H9 (cell line): ENCODE results near the gene SPATA31E1. TPM values are rescaled to one million over a fixed set of nuclear protein-coding genes. Genes with fewer than 3 reads are reported as not detected.

ENCODE experiments used
- DNase-seq: peaks from one replicate; pipeline ENCODE4 v3.0.0-alpha.2; 2017
- H2AFZ ChIP-seq: one replicate; pipeline ENCODE4 v1.6.1; 2013; ENCODE audit warnings: mild to moderate bottlenecking, low read length, control low read depth, moderate library complexity
- H2AK5ac ChIP-seq: 2 replicates; pipeline ENCODE4 v1.6.1; 2013; ENCODE audit warnings: low read length, control low read depth, mixed read lengths; ENCODE audit not compliant: insufficient read length
- H2BK120ac ChIP-seq: one replicate; pipeline ENCODE4 v1.6.1; 2013; ENCODE audit warnings: low read depth, mild to moderate bottlenecking, low read length, control low read depth, inconsistent platforms; ENCODE audit not compliant: poor library complexity, severe bottlenecking
- H2BK12ac ChIP-seq: 2 replicates; pipeline ENCODE4 v1.6.1; 2013; ENCODE audit warnings: low read length, control low read depth, mixed read lengths, low read depth; ENCODE audit not compliant: insufficient read length
- H2BK15ac ChIP-seq: 2 replicates; pipeline ENCODE4 v1.6.1; 2013; ENCODE audit warnings: low read depth, low read length, control low read depth
- H2BK20ac ChIP-seq: one replicate; pipeline ENCODE4 v1.6.1; 2013; ENCODE audit warnings: low read depth, mild to moderate bottlenecking, low read length, control low read depth, inconsistent platforms; ENCODE audit not compliant: poor library complexity, severe bottlenecking
- H2BK5ac ChIP-seq: 2 replicates; pipeline ENCODE4 v1.6.1; 2013; ENCODE audit warnings: low read length, control low read depth, mixed read lengths; ENCODE audit not compliant: insufficient read length
- H3K14ac ChIP-seq: 2 replicates; pipeline ENCODE4 v1.6.1; 2013; ENCODE audit warnings: low read length, control low read depth; ENCODE audit not compliant: insufficient read depth
- H3K18ac ChIP-seq: 2 replicates; pipeline ENCODE4 v1.6.1; 2013; ENCODE audit warnings: low read depth, mild to moderate bottlenecking, mixed read lengths, low read length, control low read depth; ENCODE audit not compliant: insufficient read length
- H3K23ac ChIP-seq: 2 replicates; pipeline ENCODE4 v1.6.1; 2013; ENCODE audit warnings: low read length, control low read depth, mixed read lengths, low read depth; ENCODE audit not compliant: insufficient read length
- H3K23me2 ChIP-seq: 2 replicates; pipeline ENCODE4 v1.6.1; 2013; ENCODE audit warnings: low read depth, mild to moderate bottlenecking, mixed read lengths, low read length, control low read depth; ENCODE audit not compliant: insufficient read length, poor library complexity, severe bottlenecking
- H3K27ac ChIP-seq: 2 replicates; pipeline ENCODE4 v1.5.1; 2013; ENCODE audit warnings: low read length, control low read depth, mixed read lengths, low read depth; ENCODE audit not compliant: insufficient read length
- H3K27me3 ChIP-seq: 2 replicates; pipeline ENCODE4 v1.6.1; 2013; ENCODE audit warnings: low read length, control low read depth, inconsistent platforms; ENCODE audit not compliant: insufficient read depth
- H3K4ac ChIP-seq: 2 replicates; pipeline ENCODE4 v1.6.1; 2013; ENCODE audit warnings: low read depth, mild to moderate bottlenecking, control low read depth, inconsistent platforms, low read length, moderate library complexity
- H3K4me1 ChIP-seq: 2 replicates; pipeline ENCODE4 v1.6.1; 2013; ENCODE audit warnings: low read length, control low read depth, inconsistent platforms; ENCODE audit not compliant: insufficient read depth
- H3K4me2 ChIP-seq: 2 replicates; pipeline ENCODE4 v1.6.1; 2013; ENCODE audit warnings: low read length, control low read depth, mixed read lengths; ENCODE audit not compliant: insufficient read length, insufficient read depth
- H3K56ac ChIP-seq: 2 replicates; pipeline ENCODE4 v1.6.1; 2013; ENCODE audit warnings: low read depth, mild to moderate bottlenecking, mixed read lengths, low read length, control low read depth; ENCODE audit not compliant: insufficient read length
- H3K79me1 ChIP-seq: 2 replicates; pipeline ENCODE4 v1.6.1; 2013; ENCODE audit warnings: low read depth, mild to moderate bottlenecking, moderate library complexity, low read length, control low read depth, inconsistent platforms; ENCODE audit not compliant: insufficient read depth, poor library complexity, severe bottlenecking
- H3K79me2 ChIP-seq: 2 replicates; pipeline ENCODE4 v1.6.1; 2013; ENCODE audit warnings: low read length, control low read depth, inconsistent platforms; ENCODE audit not compliant: insufficient read depth
- H3K9ac ChIP-seq: 2 replicates; pipeline ENCODE4 v1.6.1; 2013; ENCODE audit warnings: low read length, control low read depth, mixed read lengths; ENCODE audit not compliant: insufficient read length; ENCODE audit errors: extremely low read depth
- H3K9me3 ChIP-seq: one replicate; pipeline ENCODE4 v1.6.1; 2013; ENCODE audit warnings: low read depth, low read length, inconsistent platforms; ENCODE audit not compliant: control insufficient read depth
- H3T11ph ChIP-seq: one replicate; pipeline ENCODE4 v1.6.1; 2013; ENCODE audit warnings: mild to moderate bottlenecking, low read length, control low read depth, inconsistent platforms
- H4K20me1 ChIP-seq: one replicate; pipeline ENCODE4 v1.6.1; 2013; ENCODE audit not compliant: control insufficient read depth, insufficient read length, insufficient read depth
- H4K5ac ChIP-seq: 2 replicates; pipeline ENCODE4 v1.6.1; 2013; ENCODE audit warnings: low read depth, mild to moderate bottlenecking, mixed read lengths, low read length, control low read depth; ENCODE audit not compliant: insufficient read length
- H4K8ac ChIP-seq: replicated peaks from 2 replicates; pipeline ENCODE4 v1.6.1; 2013; ENCODE audit warnings: low read length, control low read depth, mixed read lengths, low read depth; ENCODE audit not compliant: insufficient read length
- H4K91ac ChIP-seq: 2 replicates; pipeline ENCODE4 v1.6.1; 2013; ENCODE audit warnings: low read depth, mild to moderate bottlenecking, moderate library complexity, mixed read lengths, low read length, control low read depth; ENCODE audit not compliant: insufficient read length
- H3K27ac Mint-ChIP-seq, 3 experiments: 2 replicates in 2 of 3; 3 replicates in 1 of 3; pipeline ENCODE4 v1.8.0; 2020 to 2021; ENCODE audit warnings: mixed read lengths in 3 of 3, mild to moderate bottlenecking in 1 of 3, moderate library complexity in 1 of 3
- H3K27me3 Mint-ChIP-seq: 2 replicates; pipeline ENCODE4 v1.8.0; 2021; ENCODE audit warnings: low read depth, mild to moderate bottlenecking, moderate library complexity, mixed read lengths
- H3K36me3 Mint-ChIP-seq, 3 experiments: 2 replicates in 2 of 3; 3 replicates in 1 of 3; pipeline ENCODE4 v1.8.0; 2020 to 2021; ENCODE audit warnings: low read depth in 3 of 3, mixed read lengths in 3 of 3; ENCODE audit not compliant: insufficient read depth in 1 of 3
- H3K4me1 Mint-ChIP-seq, 2 experiments: 2 replicates each; pipeline ENCODE4 v1.8.0; 2020; ENCODE audit warnings: mixed read lengths in 2 of 2
- H3K4me3 Mint-ChIP-seq, 2 experiments: 2 replicates in 1 of 2; 3 replicates in 1 of 2; pipeline ENCODE4 v1.8.0; 2020 to 2021; ENCODE audit warnings: mild to moderate bottlenecking in 2 of 2, mixed read lengths in 2 of 2, moderate library complexity in 1 of 2
- H3K9me3 Mint-ChIP-seq, 2 experiments: 2 replicates in 1 of 2; 3 replicates in 1 of 2; pipeline ENCODE4 v1.8.0; 2020; ENCODE audit warnings: mild to moderate bottlenecking in 2 of 2, mixed read lengths in 2 of 2, moderate library complexity in 1 of 2
- WGBS: extraction: QIAGEN DNeasy Blood & Tissue Kit; methylation state at CpG from one replicate; pipeline ENCODE4 v1.1.7; 2013; ENCODE audit warnings: missing lambda C conversion rate, low lambda C conversion rate, mixed read lengths; ENCODE audit not compliant: insufficient read length; ENCODE audit errors: extremely low coverage; 5-methylcytosine and 5-hydroxymethylcytosine counted together
- total RNA-seq: library from RNA; stranded (reverse); gene quantifications from 2 replicates; pipeline ENCODE4 v1.2.1, GENCODE V29; 2021
- TF ChIP-seq, protein P1 (sequence below): fragments of 200-600 bp; sonication (generic); conservative IDR thresholded peaks from 3 replicates; pipeline ENCODE4 v1.8.0; 2021; ENCODE audit warnings: antibody characterized with exemption, mild to moderate bottlenecking

SPATA31E1 gene
- total RNA-seq, 1 experiment from 2014 or later = 0.09 TPM

GRCh38 chr9:87857948-87858335 is 24.7 kb upstream of the SPATA31E1 start:
- no peak overlapping the region for H2BK20ac ChIP-seq
- Mint-ChIP-seq H3K4me1 (peaks cover 19 to 23% of the 10 kb centered on the region in 2 experiments), H3K27ac (no peak overlapping the region), H3K9me3 (peaks cover 11 to 20% of the 10 kb centered on the region in 2 experiments), H3K27me3 (peaks cover 2% of the 10 kb centered on the region; the same call in 1 of the 2 replicates), H3K4me3 (no peak overlapping the region), H3K36me3 (peaks cover 7 to 23% (median 17%) of the 10 kb centered on the region in 3 experiments; a peak in 6 of 7 replicates)
- no peak overlapping the region for H2AFZ ChIP-seq
- no peak overlapping the region for H3K4me2 ChIP-seq
- H2BK120ac ChIP-seq = no peak overlapping the region
- no peaks in the 10 kb centered on the region for H4K20me1 ChIP-seq
- no peak overlapping the region for H3T11ph ChIP-seq
- H4K91ac ChIP-seq = no peak overlapping the region
- no peaks in the 10 kb centered on the region for H3K4me1 ChIP-seq
- no peak overlapping the region for H2BK12ac ChIP-seq
- no peaks in the 10 kb centered on the region for H3K79me1 ChIP-seq
- H3K23ac ChIP-seq = no peak overlapping the region
- no peak overlapping the region for H3K18ac ChIP-seq
- no peak for DNase-seq
- no CpG with 5 or more reads among the region's 8 CpGs for WGBS
- H3K4ac ChIP-seq = no peak overlapping the region
- H2AK5ac ChIP-seq = no peak overlapping the region
- no peak overlapping the region for H3K27ac ChIP-seq
- H3K79me2 ChIP-seq = no peaks in the 10 kb centered on the region
- H3K56ac ChIP-seq = no peak overlapping the region
- no peak overlapping the region for H3K14ac ChIP-seq
- no peak overlapping the region for H2BK15ac ChIP-seq
- H3K27me3 ChIP-seq = no peaks in the 10 kb centered on the region
- no peak overlapping the region for H4K5ac ChIP-seq
- no peak overlapping the region for H4K8ac ChIP-seq
- no peaks in the 10 kb centered on the region for H3K9me3 ChIP-seq
- TF ChIP-seq, protein P1, sequence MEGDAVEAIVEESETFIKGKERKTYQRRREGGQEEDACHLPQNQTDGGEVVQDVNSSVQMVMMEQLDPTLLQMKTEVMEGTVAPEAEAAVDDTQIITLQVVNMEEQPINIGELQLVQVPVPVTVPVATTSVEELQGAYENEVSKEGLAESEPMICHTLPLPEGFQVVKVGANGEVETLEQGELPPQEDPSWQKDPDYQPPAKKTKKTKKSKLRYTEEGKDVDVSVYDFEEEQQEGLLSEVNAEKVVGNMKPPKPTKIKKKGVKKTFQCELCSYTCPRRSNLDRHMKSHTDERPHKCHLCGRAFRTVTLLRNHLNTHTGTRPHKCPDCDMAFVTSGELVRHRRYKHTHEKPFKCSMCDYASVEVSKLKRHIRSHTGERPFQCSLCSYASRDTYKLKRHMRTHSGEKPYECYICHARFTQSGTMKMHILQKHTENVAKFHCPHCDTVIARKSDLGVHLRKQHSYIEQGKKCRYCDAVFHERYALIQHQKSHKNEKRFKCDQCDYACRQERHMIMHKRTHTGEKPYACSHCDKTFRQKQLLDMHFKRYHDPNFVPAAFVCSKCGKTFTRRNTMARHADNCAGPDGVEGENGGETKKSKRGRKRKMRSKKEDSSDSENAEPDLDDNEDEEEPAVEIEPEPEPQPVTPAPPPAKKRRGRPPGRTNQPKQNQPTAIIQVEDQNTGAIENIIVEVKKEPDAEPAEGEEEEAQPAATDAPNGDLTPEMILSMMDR = no peak
- H3K9ac ChIP-seq = no peak overlapping the region
- H2BK5ac ChIP-seq = no peak overlapping the region
- no peaks in the 10 kb centered on the region for H3K23me2 ChIP-seq
